HG03064 (cell line): ENCODE measurements around the gene NFIC.
"Not testable (repeated sequence)": the region's sequence is repeated elsewhere in the genome, so short reads cannot be mapped to it uniquely, and the experiment has no call there.

Experiments
- ATAC-seq: cut with Tn5 transposase; IDR thresholded peaks from one replicate; pipeline ENCODE4 v1.9.1; 2021; ENCODE audit warnings: low read depth; ENCODE audit not compliant: unreplicated experiment

Gene NFIC

GRCh38 chr19:3506384-3507340 is 140.3 kb downstream of the NFIC start:
- ATAC-seq: no peak

GRCh38 chr19:3507371-3508120 is 141.2 kb downstream of the NFIC start:
- ATAC-seq: no peak

GRCh38 chr19:3508121-3508661 is 141.8 kb downstream of the NFIC start:
- ATAC-seq: not testable (repeated sequence)

GRCh38 chr19:3508771-3509535 is 142.6 kb downstream of the NFIC start:
- ATAC-seq: no peak

- ATAC-seq: no peak
Measured at GRCh38 chr19:3509566-3509989, 143.2 kb downstream of the NFIC start.

DNA sequence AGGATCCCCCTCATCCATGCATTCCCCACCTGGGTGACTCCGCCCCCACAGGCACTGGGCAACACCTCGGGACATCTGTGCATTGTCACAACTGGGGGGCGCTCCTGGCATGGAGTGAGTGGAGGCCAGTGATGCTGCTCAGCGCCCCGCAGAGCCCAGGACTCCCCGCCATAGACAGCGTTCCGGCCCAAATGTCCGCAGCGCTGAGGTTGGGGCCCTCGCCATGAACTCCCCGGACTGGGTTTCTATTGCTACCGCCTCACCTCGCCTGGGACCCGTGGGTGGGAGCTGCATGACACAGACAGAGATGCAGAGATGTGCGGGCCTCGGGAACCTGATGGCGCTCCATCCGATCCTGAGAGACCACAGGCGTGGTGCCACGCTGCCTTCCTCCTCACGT is 144.3 kb downstream of the NFIC start:
- ATAC-seq: no peak

- ATAC-seq: no peak
Measured at GRCh38 chr19:3511506-3512251, 145.3 kb downstream of the NFIC start.

- no peak for ATAC-seq
Measured at GRCh38 chr19:3512562-3513228, 146.3 kb downstream of the NFIC start.

DNA sequence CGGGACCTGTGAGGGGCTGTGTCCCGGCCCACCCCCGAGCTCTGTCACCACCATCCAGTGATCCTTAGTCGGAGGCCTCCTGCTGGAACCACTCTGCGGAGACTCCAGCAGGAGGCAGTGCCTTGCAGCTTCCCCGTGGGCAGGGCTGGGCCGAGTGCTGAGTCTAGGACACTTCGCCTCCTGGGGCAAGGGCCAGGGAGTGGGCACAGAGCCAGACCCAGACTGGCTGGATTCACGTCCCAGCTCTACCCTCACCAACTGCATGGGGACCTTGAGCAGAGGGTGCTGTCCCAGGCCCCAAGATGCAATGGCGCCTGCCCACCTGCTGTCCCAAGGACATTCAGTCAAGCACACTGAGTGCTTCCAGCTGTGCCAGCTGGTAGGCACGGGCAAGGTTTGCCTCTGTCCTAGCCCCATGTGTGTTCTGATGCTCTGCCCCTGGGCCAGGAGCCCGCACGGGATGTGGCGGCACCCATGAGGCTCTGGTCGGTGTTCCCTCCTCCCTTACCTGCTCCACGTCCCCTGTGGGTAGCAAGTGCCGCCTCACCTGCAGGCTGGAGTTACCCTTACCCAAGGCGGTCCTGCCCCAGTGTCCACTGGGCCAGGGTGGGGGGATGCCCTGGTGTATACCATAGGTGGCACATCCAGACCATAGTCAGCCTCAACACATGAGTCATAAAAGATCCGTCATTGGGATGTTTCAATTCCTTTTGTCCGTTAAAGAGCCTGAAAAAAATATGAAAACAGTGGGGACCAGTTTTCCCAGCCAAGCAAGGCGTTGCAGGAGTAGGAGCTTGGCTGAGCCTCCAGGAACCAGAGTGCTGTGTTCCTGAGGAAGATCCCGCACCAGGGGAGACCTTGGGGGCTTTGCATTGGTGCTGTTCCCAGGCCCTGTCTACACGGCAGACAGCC is 147.1 kb downstream of the NFIC start:
- no peak for ATAC-seq

- no peak for ATAC-seq
Measured at GRCh38 chr19:3514930-3515329, 148.5 kb downstream of the NFIC start.

- ATAC-seq: no peak
Measured at GRCh38 chr19:3515891-3516422, 149.6 kb downstream of the NFIC start.

GRCh38 chr19:3516675-3517207 is 150.4 kb downstream of the NFIC start:
- ATAC-seq: no peak

- no peak for ATAC-seq
Measured at GRCh38 chr19:3517638-3518037, 151.3 kb downstream of the NFIC start.

DNA sequence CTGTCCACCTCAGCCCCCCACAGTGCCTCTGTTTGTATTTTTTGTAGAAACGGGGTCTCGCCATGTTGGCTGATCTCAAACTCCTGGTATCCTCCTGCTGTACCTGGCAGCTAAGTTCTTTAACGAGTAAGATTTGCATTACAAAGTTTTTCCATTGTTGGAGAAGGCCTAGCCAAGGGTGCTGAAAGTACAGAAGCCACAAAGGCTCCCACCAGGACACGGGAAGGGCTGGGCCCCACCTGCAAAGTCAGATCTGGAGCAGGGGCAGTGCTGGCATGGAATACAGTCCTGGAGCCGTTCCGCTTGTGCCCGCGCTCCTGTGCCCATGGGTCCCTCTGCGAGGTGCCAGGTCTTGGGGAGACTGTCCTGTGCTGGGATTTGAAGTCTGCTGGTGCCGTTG is 151.9 kb downstream of the NFIC start:
- no peak for ATAC-seq

- ATAC-seq: no peak
Measured at GRCh38 chr19:3518659-3519058, 152.3 kb downstream of the NFIC start.
